IPS-18a (cell line): ENCODE data around the gene NPIPB12.
"Not testable (repeated sequence)": the region's sequence is repeated elsewhere in the genome, so short reads cannot be mapped to it uniquely, and the experiment has no call there.

Experiments used
- H3K27ac ChIP-seq: one replicate; pipeline ENCODE4 v1.5.1; 2013; ENCODE audit warnings: low read length
- H3K27me3 ChIP-seq: one replicate; pipeline ENCODE4 v1.6.1; 2013; ENCODE audit warnings: mild to moderate bottlenecking, low read length; ENCODE audit not compliant: control insufficient read depth, insufficient read depth
- H3K36me3 ChIP-seq: one replicate; pipeline ENCODE4 v1.6.1; 2013; ENCODE audit warnings: low read depth, low read length; ENCODE audit not compliant: control insufficient read depth
- H3K4me1 ChIP-seq: one replicate; pipeline ENCODE4 v1.6.1; 2013; ENCODE audit warnings: low read depth, low read length; ENCODE audit not compliant: control insufficient read depth
- H3K4me3 ChIP-seq: one replicate; pipeline ENCODE4 v1.5.1; 2013; ENCODE audit warnings: low read length
- H3K9ac ChIP-seq: one replicate; pipeline ENCODE4 v1.6.1; 2013; ENCODE audit warnings: mild to moderate bottlenecking, low read length, moderate library complexity
- H3K9me3 ChIP-seq: one replicate; pipeline ENCODE4 v1.6.1; 2013; ENCODE audit warnings: low read depth, low read length; ENCODE audit not compliant: control insufficient read depth

Gene NPIPB12

GRCh38 chr16:29454828-29455227, 51.4 kb downstream of the NPIPB12 start:
- H3K9me3 ChIP-seq, H3K36me3 ChIP-seq, H3K4me3 ChIP-seq, H3K27ac ChIP-seq, H3K4me1 ChIP-seq, H3K9ac ChIP-seq, H3K27me3 ChIP-seq: not testable (repeated sequence)

DNA sequence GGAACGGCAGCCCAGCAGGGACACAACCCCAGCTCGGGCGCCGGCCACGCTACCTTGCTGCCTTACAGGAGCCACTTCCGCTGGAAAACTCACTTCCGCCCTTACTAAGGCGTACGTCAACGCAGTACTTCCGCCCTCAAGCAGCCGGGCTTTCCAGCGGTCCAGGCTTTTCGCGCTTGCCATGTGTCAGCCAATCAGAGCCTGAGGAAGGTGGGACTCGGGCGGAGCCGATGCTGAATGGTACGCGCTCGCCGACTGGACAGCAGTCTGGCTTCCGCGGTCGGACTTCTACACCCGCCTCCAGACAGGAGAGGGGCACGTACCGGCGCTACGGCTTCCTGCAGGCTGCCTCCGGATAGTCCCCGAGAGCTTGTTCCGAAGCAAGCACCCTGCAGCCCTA, 51.9 kb downstream of the NPIPB12 start, which contains the start of the genes BOLA2 and SLX1B:
Gene BOLA2 (minus strand): TSS at position 83 of the 400 bp plus-strand sequence. CDS start 98 bp downstream, outside the sequence.
Gene SLX1B (plus strand): TSS at position 265 of the 400 bp plus-strand sequence.
- not testable (repeated sequence) for H3K36me3 ChIP-seq, H3K9ac ChIP-seq, H3K4me3 ChIP-seq, H3K9me3 ChIP-seq, H3K27ac ChIP-seq, H3K27me3 ChIP-seq, H3K4me1 ChIP-seq

DNA sequence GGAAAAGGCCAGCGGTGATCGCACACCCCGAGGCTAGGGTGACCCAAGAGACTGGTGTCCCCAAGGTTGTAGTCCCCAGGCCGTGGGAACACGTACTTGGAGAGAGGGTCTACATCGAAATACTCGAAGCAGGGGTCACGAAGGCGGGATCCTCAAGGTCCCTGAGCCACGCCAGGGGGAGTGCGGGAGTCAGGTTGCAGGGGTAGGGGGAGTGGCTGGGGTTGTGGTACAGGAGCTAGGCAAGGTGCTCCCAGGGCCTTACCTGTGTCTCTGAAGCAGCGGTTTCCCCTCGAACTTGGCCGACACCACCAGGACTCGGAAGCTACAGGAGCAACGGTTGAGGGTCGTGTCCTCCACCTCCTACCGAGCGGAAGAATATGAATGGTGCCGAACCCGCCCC, 52.5 kb downstream of the NPIPB12 start:
- not testable (repeated sequence) for H3K27me3 ChIP-seq, H3K36me3 ChIP-seq, H3K4me1 ChIP-seq, H3K27ac ChIP-seq, H3K4me3 ChIP-seq, H3K9me3 ChIP-seq, H3K9ac ChIP-seq
